Right forelimb (tissue), 1 donor: Measurements from ENCODE around the gene DBNL.
A peak's percentile ranks its signal among the peaks of the same experiment; 100 is the strongest.

Experiments
- DNase-seq: peaks from one replicate; pipeline ENCODE4 v3.0.0-alpha.2; 2018

DBNL gene

GRCh38 chr7:44100458-44101302, 56.2 kb downstream of the DBNL start:
- DNase-seq: peak; percentile 75

- DNase-seq: no peak
Measured at GRCh38 chr7:44101303-44101965, 56.9 kb downstream of the DBNL start.

GRCh38 chr7:44101966-44102845, 57.7 kb downstream of the DBNL start:
- no peak for DNase-seq

GRCh38 chr7:44102846-44103565, 58.5 kb downstream of the DBNL start:
- DNase-seq: no peak

GRCh38 chr7:44103566-44103922, 59.0 kb downstream of the DBNL start:
- no peak for DNase-seq

- peak; percentile 70 for DNase-seq
Measured at GRCh38 chr7:44103923-44104859, 59.7 kb downstream of the DBNL start, which contains the start of gene AEBP1. Gene AEBP1, plus strand, starts transcription at chr7:44104345. Its CDS starts 321 bp downstream, at chr7:44104666.

GRCh38 chr7:44104860-44105771, 60.6 kb downstream of the DBNL start:
- no peak for DNase-seq

- no peak for DNase-seq
Measured at GRCh38 chr7:44105832-44106231, 61.3 kb downstream of the DBNL start.

GRCh38 chr7:44106311-44107065, 62.0 kb downstream of the DBNL start:
- no peak for DNase-seq

- no peak for DNase-seq
Measured at GRCh38 chr7:44107116-44107960, 62.8 kb downstream of the DBNL start.

- DNase-seq: no peak
Measured at GRCh38 chr7:44107961-44108767, 63.7 kb downstream of the DBNL start.

- no peak for DNase-seq
Measured at GRCh38 chr7:44108768-44109750, 64.6 kb downstream of the DBNL start.

- no peak for DNase-seq
Measured at GRCh38 chr7:44109991-44110390, 65.5 kb downstream of the DBNL start.

- no peak for DNase-seq
Measured at GRCh38 chr7:44110719-44111635, 66.5 kb downstream of the DBNL start.
